HepG2 (cell line): Measurements from ENCODE around the gene SMC6. TPM values are rescaled to one million over a fixed set of nuclear protein-coding genes. Genes with fewer than 3 reads are reported as not detected.

Source experiments
- ATAD3A ChIP-seq: sonication (generic); formaldehyde crosslinking; IDR thresholded peaks from 2 replicates; pipeline ENCODE4 v1.4.0; 2020; ENCODE audit warnings: missing genetic modification reagents
- CBX1 ChIP-seq: IDR thresholded peaks from one replicate; pipeline ENCODE4 v1.6.1; 2016; ENCODE audit warnings: antibody characterized with exemption, low read depth
- HDAC2 ChIP-seq: sonication (generic); formaldehyde crosslinking; IDR thresholded peaks from 2 replicates; pipeline ENCODE4 v1.4.0; 2020; ENCODE audit warnings: missing genetic modification reagents
- HOXA7 ChIP-seq: sonication (generic); formaldehyde crosslinking; IDR thresholded peaks from 2 replicates; pipeline ENCODE4 v1.8.1; 2022; ENCODE audit warnings: mild to moderate bottlenecking, missing genetic modification reagents, moderate library complexity
- HOXA9 ChIP-seq: sonication (generic); formaldehyde crosslinking; IDR thresholded peaks from 2 replicates; pipeline ENCODE4 v1.8.1; 2022; ENCODE audit warnings: missing genetic modification reagents, mild to moderate bottlenecking, moderate library complexity, borderline replicate concordance
- ISL2 ChIP-seq: sonication (generic); formaldehyde crosslinking; IDR thresholded peaks from 2 replicates; pipeline ENCODE4 v1.5.0; 2020; ENCODE audit warnings: missing genetic modification reagents
- KAT8 ChIP-seq: IDR thresholded peaks from 2 replicates; pipeline ENCODE4 v1.6.1; 2016; ENCODE audit warnings: missing genetic modification reagents, missing compliant biosample characterization
- MAX ChIP-seq: IDR thresholded peaks from 2 replicates; pipeline ENCODE4 v1.6.1; 2012; ENCODE audit warnings: inconsistent platforms
- PRPF4 ChIP-seq: fragments of 200-400 bp; formaldehyde crosslinking; IDR thresholded peaks from 2 replicates; pipeline ENCODE4 v1.6.1; 2016; ENCODE audit warnings: low read length, low read depth; ENCODE audit not compliant: poor library complexity, severe bottlenecking
- SALL2 ChIP-seq: sonication (generic); formaldehyde crosslinking; IDR thresholded peaks from 2 replicates; pipeline ENCODE4 v1.8.1; 2023; ENCODE audit warnings: mild to moderate bottlenecking, missing genetic modification reagents, inconsistent platforms
- SMYD3 ChIP-seq: sonication (generic); formaldehyde crosslinking; IDR thresholded peaks from 2 replicates; pipeline ENCODE4 v1.8.1; 2023; ENCODE audit warnings: mild to moderate bottlenecking, missing genetic modification reagents
- TCF12 ChIP-seq, 2 experiments: fragments of 450-650 bp in 1 of 2; sonication (generic) in 1 of 2; formaldehyde crosslinking in 1 of 2; IDR thresholded peaks; 2 replicates each; pipeline versions ENCODE4 v1.6.1 to v1.8.0; 2017 to 2022; ENCODE audit warnings: antibody characterized with exemption in 1 of 2, mild to moderate bottlenecking in 1 of 2, missing genetic modification reagents in 1 of 2, moderate library complexity in 1 of 2
- TERF1 ChIP-seq: sonication (generic); formaldehyde crosslinking; IDR thresholded peaks from 2 replicates; pipeline ENCODE4 v1.8.0; 2022; ENCODE audit warnings: mild to moderate bottlenecking, missing genetic modification reagents, moderate library complexity
- TRIM22 ChIP-seq: fragments of 450-650 bp; IDR thresholded peaks from 2 replicates; pipeline ENCODE4 v1.6.1; 2017
- ZNF207 ChIP-seq: fragments of 450-650 bp; IDR thresholded peaks from 2 replicates; pipeline ENCODE4 v1.6.1; 2016; ENCODE audit warnings: antibody characterized with exemption, borderline replicate concordance
- ZNF607 ChIP-seq: sonication (generic); formaldehyde crosslinking; IDR thresholded peaks from 2 replicates; pipeline ENCODE4 v1.5.1; 2020; ENCODE audit warnings: missing genetic modification reagents, mild to moderate bottlenecking, borderline replicate concordance
- ZNF644 ChIP-seq: IDR thresholded peaks from 2 replicates; pipeline ENCODE4 v1.6.1; 2016; ENCODE audit warnings: low read depth
- ZNF687 ChIP-seq: sonication (generic); formaldehyde crosslinking; IDR thresholded peaks from 2 replicates; pipeline ENCODE4 v1.5.1; 2020; ENCODE audit warnings: mild to moderate bottlenecking, missing genetic modification reagents, moderate library complexity
- ZNF724P ChIP-seq: sonication (generic); formaldehyde crosslinking; IDR thresholded peaks from 2 replicates; pipeline ENCODE4 v1.8.0; 2022; ENCODE audit warnings: missing genetic modification reagents, borderline replicate concordance
- polyA plus RNA-seq, 8 experiments: library from polyadenylated mRNA; depleted of rRNA in 3 of 8; stranded (reverse) in 7 of 8; unstranded in 1 of 8; fragments of >200 nt; fragmentation: Illumina TruSeq in 4 of 8; extraction: Trizol in 4 of 8; gene quantifications; 2 replicates each; pipeline versions ENCODE4 v1.2.1 to v1.2.3, GENCODE V29; 2011 to 2016; ENCODE audit warnings: low read depth in 4 of 8, missing spikeins in 1 of 8, mixed read lengths in 1 of 8; ENCODE audit not compliant: insufficient read depth in 1 of 8
- total RNA-seq, 5 experiments: library from RNA; depleted of rRNA; stranded (reverse); fragments of >200 nt; fragmentation: Illumina TruSeq; extraction: Trizol; gene quantifications; 2 replicates each; pipeline ENCODE4 v1.2.3, GENCODE V29; 2016; ENCODE audit warnings: low read depth in 1 of 5

Gene SMC6
- total and polyA plus RNA-seq, 2 of the 13 experiments (the other 11 are each of a cell fraction or from before 2014, with no cell fraction given), result 18.9 to 55.3 TPM

- TF ChIP-seq TCF12 (IDR thresholded peaks at IDR 0.05) (no peak), TCF12 (CRISPR knock-in tag; IDR thresholded peaks at IDR 0.05) (peak; percentile 29; the same call in 1 of the 2 replicates), TERF1 (CRISPR knock-in tag) (no peak), ZNF687 (peak; percentile 68), ATAD3A (CRISPR knock-in tag) (no peak), SALL2 (no peak), PRPF4 (no peak), ZNF724P (CRISPR knock-in tag) (no peak), MAX (no peak), HDAC2 (peak; percentile 14; the same call in 1 of the 2 replicates), ZNF207 (no peak), CBX1 (no peak), SMYD3 (no peak), KAT8 (CRISPR knock-in tag) (peak; percentile 93), TRIM22 (no peak), ZNF607 (CRISPR knock-in tag) (no peak), ISL2 (CRISPR knock-in tag) (no peak), HOXA7 (CRISPR knock-in tag) (no peak), ZNF644 (CRISPR knock-in tag) (no peak), HOXA9 (no peak)
Measured at GRCh38 chr2:17753803-17754663, at the start of gene SMC6, which contains the start of gene GEN1 (continued).
